Measurements from ENCODE around the gene TNKS1BP1.
"Not testable (repeated sequence)": the region's sequence is repeated elsewhere in the genome, so short reads cannot be mapped to it uniquely, and the experiment has no call there.

Gene TNKS1BP1, protein sequence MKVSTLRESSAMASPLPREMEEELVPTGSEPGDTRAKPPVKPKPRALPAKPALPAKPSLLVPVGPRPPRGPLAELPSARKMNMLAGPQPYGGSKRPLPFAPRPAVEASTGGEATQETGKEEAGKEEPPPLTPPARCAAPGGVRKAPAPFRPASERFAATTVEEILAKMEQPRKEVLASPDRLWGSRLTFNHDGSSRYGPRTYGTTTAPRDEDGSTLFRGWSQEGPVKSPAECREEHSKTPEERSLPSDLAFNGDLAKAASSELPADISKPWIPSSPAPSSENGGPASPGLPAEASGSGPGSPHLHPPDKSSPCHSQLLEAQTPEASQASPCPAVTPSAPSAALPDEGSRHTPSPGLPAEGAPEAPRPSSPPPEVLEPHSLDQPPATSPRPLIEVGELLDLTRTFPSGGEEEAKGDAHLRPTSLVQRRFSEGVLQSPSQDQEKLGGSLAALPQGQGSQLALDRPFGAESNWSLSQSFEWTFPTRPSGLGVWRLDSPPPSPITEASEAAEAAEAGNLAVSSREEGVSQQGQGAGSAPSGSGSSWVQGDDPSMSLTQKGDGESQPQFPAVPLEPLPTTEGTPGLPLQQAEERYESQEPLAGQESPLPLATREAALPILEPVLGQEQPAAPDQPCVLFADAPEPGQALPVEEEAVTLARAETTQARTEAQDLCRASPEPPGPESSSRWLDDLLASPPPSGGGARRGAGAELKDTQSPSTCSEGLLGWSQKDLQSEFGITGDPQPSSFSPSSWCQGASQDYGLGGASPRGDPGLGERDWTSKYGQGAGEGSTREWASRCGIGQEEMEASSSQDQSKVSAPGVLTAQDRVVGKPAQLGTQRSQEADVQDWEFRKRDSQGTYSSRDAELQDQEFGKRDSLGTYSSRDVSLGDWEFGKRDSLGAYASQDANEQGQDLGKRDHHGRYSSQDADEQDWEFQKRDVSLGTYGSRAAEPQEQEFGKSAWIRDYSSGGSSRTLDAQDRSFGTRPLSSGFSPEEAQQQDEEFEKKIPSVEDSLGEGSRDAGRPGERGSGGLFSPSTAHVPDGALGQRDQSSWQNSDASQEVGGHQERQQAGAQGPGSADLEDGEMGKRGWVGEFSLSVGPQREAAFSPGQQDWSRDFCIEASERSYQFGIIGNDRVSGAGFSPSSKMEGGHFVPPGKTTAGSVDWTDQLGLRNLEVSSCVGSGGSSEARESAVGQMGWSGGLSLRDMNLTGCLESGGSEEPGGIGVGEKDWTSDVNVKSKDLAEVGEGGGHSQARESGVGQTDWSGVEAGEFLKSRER (N-terminal part only)

DNA sequence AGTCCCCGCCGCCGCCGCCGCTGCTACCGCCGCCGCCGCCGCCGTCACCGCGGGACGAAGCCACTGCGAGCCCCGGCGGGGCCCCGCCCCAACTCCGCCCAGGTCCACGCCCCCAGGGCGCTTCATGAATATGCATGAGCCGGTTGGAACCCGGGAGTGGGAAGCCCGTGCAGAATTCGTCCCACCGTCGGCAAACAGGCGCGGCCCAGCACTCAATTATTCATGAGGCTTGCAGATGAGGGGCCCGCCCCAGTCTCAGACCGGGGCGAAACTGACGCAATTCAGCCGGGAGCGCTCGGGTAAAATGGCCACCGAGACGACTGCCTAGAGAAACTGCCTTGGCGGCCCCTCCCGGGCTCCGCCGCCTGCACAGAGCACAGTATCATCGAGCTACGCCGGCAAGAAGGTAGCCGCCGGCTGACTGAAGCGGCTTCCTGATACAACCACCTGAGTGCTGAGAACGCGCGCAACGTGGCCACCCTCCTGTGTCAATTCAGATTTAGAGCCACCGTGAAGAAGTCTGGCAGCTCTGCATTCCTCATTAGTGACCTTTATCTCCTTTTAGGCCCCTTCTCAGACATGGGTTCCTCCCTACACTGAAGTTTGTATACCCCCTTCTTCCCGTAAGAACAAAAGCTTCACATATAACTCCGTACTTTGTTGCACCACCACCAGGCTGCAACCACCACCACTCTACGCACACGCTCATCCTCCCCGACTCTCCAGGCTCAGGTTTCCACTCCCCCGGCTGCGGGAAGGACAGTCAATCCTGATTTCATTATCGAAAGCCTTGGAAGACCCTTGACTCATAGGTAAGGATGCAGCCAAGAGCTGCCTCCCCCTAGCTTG, at the start of gene TNKS1BP1:
Gene TNKS1BP1 (minus strand): TSS at position 67 of the 849 bp plus-strand sequence. CDS start 3,067 bp downstream, outside the sequence.
- DNase-seq (ENCODE audit: low read depth in 2 of 2) = peak; percentile 84 to 87

DNA sequence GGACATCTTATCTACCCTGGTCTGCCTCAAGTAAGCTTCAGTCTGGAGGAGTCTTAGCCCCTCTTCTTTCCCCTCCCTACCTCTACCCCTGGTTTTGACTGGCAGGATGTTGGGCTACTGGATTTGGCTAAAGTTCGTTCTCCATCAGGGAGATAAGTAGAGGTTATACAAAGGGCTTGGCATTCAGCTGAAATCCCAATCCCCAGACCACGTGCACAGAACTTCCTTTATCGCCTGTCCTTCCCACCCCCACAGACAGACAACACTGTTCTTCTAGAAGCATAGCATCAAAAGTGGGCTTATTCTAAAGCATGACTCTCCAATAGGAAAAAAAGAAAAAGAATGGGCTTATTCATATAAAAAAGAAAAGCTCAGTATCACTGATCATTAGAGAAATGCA, 48.4 kb upstream of the TNKS1BP1 start:
- no peak for DNase-seq (ENCODE audit: low read depth in 2 of 2)

DNA sequence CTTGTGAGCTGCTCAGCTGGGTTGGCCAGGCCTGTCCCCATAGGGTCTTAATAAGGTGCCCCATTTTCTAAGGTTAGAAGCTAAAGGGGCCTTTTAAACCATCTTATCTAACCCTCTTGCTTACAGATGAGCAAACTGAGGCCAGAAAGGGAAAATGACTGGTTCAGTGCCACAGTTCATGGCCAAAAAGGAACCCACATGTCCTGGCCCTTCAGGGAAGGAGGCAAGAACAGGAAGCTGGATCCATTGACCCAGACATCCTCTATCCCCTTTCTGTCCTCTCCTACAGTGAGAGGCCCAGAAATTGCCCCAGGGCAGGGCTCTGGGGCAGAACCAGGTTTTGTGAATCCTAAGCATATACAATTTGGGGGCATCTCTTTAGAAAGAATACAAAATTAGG, 46.2 kb upstream of the TNKS1BP1 start:
- DNase-seq (ENCODE audit: low read depth in 2 of 2) = no peak

DNA sequence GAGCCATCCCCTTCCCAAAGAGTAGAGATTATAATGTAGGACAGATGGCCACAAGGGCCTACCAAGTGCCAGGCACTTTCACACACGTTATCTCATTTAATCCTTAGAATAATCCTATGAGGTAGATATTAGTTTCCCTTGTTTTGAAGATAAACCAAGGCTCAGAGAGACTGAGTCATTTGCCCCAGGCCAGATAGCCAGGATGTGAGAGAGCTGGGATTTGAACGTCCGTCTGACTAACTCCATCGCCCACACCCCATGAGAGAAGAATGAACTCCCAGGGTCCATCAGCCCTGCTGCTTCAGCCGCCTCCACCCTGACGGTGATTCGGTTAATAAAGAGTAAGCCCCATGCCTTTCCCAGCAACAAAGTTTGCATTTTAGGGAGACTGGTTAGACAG, 45.5 kb upstream of the TNKS1BP1 start:
- no peak for DNase-seq (ENCODE audit: low read depth in 2 of 2)

DNA sequence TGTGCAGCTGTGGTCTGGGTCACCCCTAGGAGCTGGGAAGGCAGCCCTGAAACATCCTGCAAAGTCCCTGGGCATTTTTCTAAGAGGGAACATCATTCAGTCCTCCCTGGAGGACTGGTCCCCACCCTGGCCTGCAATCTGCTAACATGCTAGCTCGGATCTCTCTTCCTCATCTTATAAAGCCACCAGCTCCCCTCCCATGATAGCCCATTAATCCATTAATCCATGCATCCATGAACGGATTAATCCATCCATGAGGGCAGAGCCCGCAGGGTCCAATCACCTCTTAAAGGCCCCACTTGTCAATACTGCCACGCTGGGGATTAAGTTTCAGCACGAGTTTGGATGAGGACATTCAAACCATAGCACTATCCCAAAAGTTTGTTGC, 44.1 kb upstream of the TNKS1BP1 start:
- DNase-seq (ENCODE audit: low read depth in 2 of 2) = no peak

DNA sequence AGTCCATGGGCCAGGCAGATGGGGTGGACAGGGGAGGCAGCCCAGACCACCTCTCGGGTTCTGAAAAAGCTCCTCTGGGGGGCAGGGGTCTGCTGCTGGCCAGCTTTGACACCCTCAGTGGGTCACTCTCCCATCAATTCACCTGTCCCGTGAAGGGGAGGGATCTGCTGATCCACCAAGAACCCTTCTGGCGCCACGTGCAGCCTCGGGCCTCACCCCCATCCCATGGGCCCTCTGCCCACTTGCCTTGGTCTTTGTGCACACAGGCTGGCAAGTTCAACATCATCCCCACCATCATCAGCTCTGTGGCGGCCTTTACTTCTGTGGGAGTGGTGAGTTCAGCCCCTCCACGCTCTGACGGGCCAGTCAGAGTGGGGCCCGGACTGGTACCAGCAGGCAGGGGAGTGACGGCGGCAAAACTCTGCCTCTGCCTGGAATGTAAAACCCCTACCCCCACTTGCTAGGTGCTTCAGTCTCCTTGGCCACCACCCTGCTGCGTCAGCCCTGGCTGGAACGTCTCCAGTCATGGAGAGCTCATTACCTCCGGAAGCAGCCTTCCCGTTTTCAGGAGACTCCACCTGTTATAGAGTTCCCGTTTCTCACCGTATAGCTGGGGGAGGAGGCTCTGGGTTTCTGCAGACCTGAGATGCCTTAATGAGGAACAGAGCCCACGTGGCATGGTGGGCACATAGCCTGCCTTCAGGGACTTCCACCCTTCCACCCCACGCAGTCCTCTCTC, 43.5 kb upstream of the TNKS1BP1 start:
- DNase-seq (ENCODE audit: low read depth in 2 of 2) = no peak

DNA sequence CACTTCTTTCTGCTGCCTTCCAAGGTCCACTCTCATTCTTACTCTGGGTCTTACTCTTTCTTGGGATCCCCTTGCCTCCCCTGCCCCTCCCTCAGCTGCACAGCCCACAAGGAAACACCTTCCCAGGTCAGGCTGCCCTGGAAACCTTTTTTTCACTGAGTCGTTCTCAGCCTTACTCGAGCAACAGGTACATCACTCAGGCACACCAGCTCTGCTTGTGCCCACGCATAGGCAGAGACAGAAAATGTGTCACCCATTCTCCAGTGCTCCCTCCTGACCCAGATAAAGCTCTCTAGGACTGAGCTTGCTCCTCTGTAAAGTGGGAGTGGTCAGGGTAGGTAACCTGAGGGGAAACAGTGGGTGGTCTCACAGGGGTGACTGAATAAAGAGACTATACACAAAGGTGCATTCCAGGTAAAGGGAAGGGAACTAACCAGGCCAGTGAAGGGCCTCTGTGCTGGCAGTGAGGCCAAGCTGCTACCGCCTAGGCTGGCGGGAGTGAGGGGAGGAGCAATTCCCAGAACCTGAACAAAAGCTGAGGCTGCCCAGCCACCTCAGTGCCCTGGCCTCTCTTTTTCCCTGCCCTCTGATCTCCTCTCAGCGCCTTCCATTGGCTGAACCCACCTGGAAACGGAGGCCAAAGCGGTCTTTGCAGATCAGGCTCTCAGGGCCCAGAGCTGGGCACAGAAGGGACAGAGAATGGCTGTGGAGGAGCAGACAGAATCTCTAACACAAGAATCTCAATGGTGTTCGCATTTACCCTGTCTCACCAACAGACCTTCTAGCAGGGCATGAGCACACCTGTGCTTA, 40.3 kb upstream of the TNKS1BP1 start:
- no peak for DNase-seq (ENCODE audit: low read depth in 2 of 2)

DNA sequence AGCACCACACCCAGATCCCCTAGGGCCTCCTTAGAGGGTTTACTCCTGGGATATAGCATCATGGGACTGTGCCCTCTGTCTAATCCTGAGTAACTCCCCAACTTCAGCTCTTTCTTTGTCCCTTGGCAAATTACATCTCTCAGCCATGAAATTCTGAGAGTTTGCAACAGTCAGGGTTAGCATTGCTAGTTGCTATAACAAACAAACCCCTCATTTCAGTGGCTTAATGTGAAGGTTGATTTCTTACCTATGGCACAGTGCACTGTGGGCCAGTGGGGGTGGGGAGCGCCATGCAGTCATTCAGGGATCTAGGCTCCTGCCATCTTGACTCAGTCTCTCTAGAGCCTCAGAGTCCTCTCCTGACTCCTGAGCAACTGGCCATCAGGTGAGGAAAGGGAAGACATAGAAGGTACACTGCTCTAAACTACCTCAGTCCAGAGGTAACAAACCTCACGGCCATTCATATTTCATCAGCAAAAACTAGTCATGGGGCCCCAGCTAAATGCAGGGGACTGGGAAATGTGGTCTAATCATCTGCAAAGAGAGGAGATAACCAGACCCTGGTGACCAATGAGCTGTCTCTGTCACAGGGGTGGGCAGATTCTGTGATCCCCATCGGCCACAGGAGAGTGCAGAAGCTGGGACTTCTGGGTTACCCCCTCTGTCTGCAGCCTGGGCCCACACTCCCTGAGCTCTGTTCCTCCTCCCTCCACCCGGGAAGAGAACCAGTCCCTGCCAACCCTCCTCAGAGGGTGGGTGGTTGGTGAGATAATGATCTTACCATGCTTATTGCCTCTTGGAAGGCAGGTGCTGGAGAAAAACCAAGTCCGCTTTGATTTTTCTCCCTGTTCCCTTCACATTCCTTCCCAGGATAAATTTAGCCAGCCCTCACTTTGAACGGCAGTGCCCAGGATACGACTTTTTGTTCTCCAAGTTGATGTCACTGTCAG, 38.7 kb upstream of the TNKS1BP1 start:
- DNase-seq (ENCODE audit: low read depth in 2 of 2) = no peak

DNA sequence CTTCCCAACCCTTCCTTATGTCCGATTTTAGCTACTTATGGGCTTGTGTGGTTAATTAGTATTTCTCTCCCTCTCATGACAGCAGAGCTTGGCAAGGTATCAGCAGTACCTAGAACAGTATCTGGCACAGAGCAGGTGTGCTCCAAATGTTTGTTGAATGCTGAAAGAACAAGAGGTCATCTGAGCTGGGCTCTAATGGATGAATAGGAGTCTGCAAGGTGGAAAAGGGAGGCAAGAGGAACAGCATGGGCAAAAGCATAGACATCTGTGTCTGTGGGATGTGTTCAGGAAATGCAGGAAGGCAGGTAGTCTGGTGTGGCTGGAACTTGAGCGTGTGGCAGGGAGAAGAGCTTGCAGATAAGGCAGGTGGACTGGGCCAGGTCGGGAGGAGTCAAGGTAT, 37.2 kb upstream of the TNKS1BP1 start:
- no peak for DNase-seq (ENCODE audit: low read depth in 2 of 2)

DNA sequence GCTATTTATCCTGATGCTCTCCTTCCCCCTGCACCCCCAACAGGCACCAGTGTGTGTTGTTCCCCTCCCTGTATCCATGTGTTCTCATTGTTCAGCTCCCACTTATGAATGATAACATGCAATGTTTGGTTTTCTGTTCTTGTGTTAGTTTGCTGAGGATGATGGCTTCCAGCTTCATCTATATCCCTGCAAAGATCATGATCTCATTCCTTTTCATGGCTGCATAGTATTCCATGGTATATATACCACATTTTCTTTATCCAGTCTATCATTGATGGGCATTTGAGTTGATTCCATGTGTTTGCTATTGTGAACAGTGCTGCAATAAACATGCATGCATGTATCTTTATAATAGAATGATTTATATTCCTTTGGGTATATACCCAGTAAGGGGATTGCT, 36.7 kb upstream of the TNKS1BP1 start:
- DNase-seq (ENCODE audit: low read depth in 2 of 2) = not testable (repeated sequence)

DNA sequence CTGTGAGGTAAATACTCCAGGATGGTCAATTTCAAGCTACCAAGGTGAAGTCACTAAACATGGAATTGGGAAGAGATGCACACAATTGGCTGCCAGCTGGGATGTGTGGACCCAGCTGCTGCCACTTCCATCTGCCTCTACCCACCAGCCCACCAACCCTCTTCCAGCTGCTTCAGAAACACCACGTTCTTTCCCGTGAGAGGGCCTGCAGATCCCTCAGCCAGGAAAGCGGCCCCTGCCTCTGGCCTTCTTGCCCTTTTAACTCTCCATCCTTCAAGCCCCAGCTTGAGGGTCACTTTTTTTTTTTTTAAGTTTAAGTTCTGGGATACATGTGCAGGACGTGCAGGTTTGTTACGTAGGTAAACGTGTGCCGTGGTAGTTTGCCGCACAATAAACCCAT, 36.2 kb upstream of the TNKS1BP1 start:
- no peak for DNase-seq (ENCODE audit: low read depth in 2 of 2)

DNA sequence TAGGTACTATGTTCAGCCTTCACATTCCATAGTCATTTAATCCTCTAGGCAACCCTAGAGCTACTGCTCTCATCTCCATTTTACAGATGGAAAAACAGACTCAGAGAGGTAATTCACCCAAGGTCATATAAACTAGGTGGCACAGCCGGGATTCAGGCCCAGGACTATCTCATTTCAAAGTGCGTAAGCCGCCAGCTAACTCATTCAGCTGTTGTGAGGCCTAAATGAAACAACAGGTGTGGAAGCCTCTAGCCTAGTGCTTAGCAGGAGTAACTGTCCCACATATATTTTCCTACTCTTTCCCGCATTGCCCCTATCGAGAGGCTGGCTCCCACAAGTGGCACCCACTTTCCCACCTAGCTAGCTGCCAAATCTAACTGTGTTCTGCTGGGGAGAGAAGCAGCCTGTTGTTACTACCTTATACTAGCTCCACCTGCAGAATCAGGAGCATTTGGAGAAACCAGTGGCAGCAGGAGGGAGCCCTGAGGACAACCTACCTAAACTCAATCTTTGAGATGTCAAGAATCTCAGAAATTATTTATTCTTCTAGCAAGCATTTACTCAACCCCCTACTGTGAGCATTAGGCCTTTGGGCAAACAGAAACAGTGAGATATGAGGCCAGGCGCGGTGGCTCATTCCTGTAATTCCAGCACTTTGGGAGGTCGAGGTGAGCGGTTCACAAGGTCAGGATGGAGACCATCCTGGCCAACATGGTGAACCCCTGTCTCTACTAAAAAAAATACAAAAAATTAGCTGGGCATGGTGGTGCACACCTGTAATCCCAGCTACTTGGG, 35.3 kb upstream of the TNKS1BP1 start:
- DNase-seq (ENCODE audit: low read depth in 2 of 2) = no peak

DNA sequence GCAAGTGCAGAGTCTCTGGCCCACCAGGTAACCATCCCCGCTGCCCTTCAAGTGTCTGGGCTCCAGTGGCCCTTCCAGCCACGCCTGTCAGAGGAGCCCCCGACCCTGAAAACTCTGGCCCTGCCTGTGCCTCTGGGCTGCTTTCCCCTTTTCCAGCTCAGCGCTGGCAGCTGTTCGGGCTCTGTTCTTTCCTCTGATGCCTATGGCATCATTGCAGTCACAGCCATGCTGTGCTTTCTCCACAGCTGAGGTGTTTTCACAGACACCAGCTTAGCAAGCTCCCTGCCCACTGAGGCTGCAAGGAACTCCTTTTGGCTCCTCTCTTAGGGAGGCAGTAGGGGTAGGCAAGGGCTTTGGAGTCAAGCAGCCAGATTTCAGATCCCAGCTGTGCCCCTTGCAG, 34.6 kb upstream of the TNKS1BP1 start:
- DNase-seq (ENCODE audit: low read depth in 2 of 2) = no peak

DNA sequence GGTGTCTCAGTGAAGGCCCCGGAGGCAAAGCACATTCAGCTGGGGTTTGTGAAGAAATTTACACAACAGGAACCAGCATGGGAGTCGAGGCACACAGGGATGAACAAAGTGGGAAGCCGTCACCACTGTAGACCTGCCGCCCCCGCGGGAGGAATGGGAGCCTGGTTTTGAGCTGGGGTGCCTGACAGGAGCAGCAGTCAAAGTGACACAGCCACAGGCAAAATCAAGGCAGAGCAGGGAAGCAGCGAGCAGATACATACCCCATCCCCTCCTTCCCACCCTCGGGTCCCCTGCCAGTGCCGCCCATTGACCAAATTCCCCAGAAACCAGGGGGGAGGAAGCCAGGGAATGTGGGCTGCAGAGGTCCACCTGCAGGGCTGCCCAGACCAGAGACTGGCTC, 34.2 kb upstream of the TNKS1BP1 start:
- no peak for DNase-seq (ENCODE audit: low read depth in 2 of 2)

DNA sequence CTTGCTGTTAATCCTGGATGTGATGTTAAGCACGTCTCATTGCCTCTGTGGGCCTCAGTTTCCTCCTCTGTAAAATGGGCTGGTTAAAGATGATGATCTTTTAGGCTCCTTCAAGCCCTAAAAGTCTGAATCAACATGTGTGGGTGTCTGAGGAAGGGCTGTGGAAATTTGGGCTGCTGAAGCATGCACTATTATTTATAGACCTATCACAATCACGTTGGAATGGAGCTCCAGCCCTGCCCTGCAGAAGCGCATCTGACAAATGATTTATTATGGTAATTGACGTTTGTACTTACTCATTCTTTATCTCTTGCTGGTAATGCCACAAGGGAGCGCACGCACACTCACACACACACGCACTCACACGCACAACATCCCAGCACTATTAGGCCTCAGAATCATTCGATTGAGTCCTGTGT, 33.8 kb upstream of the TNKS1BP1 start:
- DNase-seq (ENCODE audit: low read depth in 2 of 2) = no peak

DNA sequence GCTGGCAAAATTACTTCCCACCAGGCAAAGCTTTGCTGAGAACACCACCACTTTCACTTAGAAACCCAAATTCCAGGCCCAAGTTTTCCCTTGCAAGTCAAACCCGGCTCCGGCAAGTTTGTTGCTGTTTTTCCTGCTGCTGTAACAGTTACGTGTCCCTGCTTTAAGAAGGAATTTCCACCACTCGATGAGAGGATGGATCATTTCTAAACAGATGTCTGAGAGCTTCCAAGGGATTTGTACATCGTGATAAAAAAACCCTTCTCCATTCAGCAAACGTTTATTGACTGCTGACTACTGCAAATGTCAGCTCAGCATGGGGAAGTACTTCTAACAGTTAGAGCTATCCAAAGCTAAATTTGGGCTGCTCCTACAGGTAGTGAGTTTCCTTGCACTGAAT, 33.1 kb upstream of the TNKS1BP1 start:
- DNase-seq (ENCODE audit: low read depth in 2 of 2) = no peak

DNA sequence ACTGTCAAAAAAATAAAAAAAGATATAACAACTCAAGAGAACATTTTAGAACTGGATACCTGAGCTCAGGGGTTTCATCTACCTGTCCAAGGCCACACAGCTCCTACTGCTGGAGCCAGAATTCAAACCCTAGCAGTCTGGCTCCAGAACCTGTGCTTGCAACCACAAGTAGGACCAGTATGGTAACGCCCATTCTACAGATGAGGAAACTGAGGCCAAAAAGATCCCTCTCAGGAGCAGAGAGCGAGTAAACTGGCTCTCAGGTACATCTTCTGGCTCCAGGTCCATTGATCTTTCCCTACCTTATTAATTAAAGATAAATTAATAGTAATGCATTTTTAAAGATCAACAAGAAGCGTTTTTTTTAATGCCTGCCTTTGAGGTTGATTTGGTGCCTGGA, 32.6 kb upstream of the TNKS1BP1 start:
- no peak for DNase-seq (ENCODE audit: low read depth in 2 of 2)

DNA sequence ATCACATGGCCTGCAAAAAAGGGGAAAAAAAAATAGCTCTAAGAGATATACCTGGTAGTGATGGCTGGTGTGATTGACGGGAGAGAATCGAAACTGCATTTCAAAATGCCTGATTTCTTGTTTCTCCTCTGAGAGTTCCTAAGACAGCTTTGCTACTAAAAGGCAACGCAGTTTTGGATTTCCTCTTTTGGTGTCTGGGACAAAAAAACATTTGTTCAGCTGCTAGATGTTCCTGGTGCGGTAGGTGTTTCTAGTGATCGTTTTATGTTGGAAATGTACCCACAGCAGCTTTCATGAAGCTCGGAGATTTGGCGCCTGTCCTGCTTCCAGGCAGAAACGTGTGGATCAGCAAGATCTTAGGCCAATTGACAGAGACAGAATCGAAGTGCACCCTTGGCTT, 31.5 kb upstream of the TNKS1BP1 start:
- no peak for DNase-seq (ENCODE audit: low read depth in 2 of 2)
